Fibroblast of lung (primary cell): ENCODE measurements around the gene CFAP77.

Experiments
- EZH2 ChIP-seq: IDR thresholded peaks from 2 replicates; pipeline ENCODE4 v1.5.1; 2012; ENCODE audit warnings: low read length, control low read depth, mild to moderate bottlenecking; ENCODE audit errors: missing control alignments
- TF ChIP-seq, protein P1 (sequence below), 2 donors: IDR thresholded peaks in 1 of 2; conservative IDR thresholded peaks in 1 of 2; 1 replicate in 1 of 2; 2 replicates in 1 of 2; pipeline ENCODE4 v1.5.1; 2011 to 2012; ENCODE audit warnings: low read length in 2 of 2, control low read depth in 1 of 2, inconsistent platforms in 1 of 2, low read depth in 1 of 2, mild to moderate bottlenecking in 1 of 2

DNA sequence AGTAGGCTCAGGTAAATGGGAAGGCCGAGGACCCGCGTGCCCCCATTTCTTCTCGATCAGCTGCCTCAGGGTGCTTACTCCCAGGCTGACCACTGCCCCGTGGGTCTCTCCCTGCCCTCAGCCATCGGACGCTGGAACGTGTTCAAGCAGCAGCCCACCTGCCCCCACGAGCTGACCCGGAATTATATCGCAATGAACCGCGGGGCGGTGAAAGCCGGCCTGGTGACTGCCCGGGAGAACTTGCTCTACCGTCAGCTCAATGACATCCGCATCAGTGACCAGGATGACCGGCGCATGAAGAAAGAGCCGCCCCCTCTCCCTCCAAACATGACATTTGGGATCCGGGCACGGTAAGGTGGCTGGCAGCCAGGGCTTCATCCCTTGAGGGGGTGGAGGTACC is 89.2 kb downstream of the CFAP77 start:
- TF ChIP-seq, protein P1, sequence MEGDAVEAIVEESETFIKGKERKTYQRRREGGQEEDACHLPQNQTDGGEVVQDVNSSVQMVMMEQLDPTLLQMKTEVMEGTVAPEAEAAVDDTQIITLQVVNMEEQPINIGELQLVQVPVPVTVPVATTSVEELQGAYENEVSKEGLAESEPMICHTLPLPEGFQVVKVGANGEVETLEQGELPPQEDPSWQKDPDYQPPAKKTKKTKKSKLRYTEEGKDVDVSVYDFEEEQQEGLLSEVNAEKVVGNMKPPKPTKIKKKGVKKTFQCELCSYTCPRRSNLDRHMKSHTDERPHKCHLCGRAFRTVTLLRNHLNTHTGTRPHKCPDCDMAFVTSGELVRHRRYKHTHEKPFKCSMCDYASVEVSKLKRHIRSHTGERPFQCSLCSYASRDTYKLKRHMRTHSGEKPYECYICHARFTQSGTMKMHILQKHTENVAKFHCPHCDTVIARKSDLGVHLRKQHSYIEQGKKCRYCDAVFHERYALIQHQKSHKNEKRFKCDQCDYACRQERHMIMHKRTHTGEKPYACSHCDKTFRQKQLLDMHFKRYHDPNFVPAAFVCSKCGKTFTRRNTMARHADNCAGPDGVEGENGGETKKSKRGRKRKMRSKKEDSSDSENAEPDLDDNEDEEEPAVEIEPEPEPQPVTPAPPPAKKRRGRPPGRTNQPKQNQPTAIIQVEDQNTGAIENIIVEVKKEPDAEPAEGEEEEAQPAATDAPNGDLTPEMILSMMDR (conservative IDR thresholded peaks at IDR 0.05 in 1 of 2, IDR thresholded peaks at IDR 0.05 in 1 of 2; ENCODE audit: low read depth in 1 of 2, low read length in 2 of 2), result no peak
- TF ChIP-seq EZH2, result no peak
